Endothelial cell (in vitro differentiated cells): ENCODE results near the gene CDHR1. TPM values are rescaled to one million over a fixed set of nuclear protein-coding genes. Genes with fewer than 3 reads are reported as not detected.
"Not testable (repeated sequence)": the region's sequence is repeated elsewhere in the genome, so short reads cannot be mapped to it uniquely, and the experiment has no call there.

Experiments used
- DNase-seq: peaks from one replicate; pipeline ENCODE4 v3.0.0; 2021; ENCODE audit warnings: low spot score
- H3K27ac Mint-ChIP-seq: one replicate; pipeline ENCODE4 v1.8.0; 2021; ENCODE audit warnings: mixed read lengths, inconsistent platforms; ENCODE audit not compliant: unreplicated experiment
- H3K27me3 Mint-ChIP-seq: one replicate; pipeline ENCODE4 v1.8.0; 2021; ENCODE audit warnings: mild to moderate bottlenecking, moderate library complexity, mixed read lengths, inconsistent platforms; ENCODE audit not compliant: unreplicated experiment
- H3K36me3 Mint-ChIP-seq: one replicate; pipeline ENCODE4 v1.8.0; 2021; ENCODE audit warnings: mild to moderate bottlenecking, low read depth, mixed read lengths, inconsistent platforms; ENCODE audit not compliant: unreplicated experiment
- H3K4me1 Mint-ChIP-seq: one replicate; pipeline ENCODE4 v1.8.0; 2021; ENCODE audit warnings: mild to moderate bottlenecking, mixed read lengths, inconsistent platforms; ENCODE audit not compliant: unreplicated experiment
- H3K4me3 Mint-ChIP-seq: one replicate; pipeline ENCODE4 v1.8.0; 2021; ENCODE audit warnings: mild to moderate bottlenecking, mixed read lengths, inconsistent platforms; ENCODE audit not compliant: unreplicated experiment
- H3K9me3 Mint-ChIP-seq: one replicate; pipeline ENCODE4 v1.8.0; 2021; ENCODE audit warnings: mixed read lengths, inconsistent platforms; ENCODE audit not compliant: unreplicated experiment
- CTCF ChIP-seq: fragments of 200-600 bp; sonication (generic); IDR thresholded peaks from one replicate; pipeline ENCODE4 v1.5.0; 2021; ENCODE audit warnings: antibody characterized with exemption; ENCODE audit not compliant: unreplicated experiment
- total RNA-seq: library from RNA; stranded (reverse); fragmentation: NEBNext Ultra II Directional; extraction: Animal tissue kit (Norgen Biotek cat#: 25700); gene quantifications from one replicate; pipeline ENCODE4 v1.2.1, GENCODE V29; 2021; ENCODE audit not compliant: unreplicated experiment

CDHR1 gene
- total RNA-seq, 1 donor from 2014 or later = 1.3 TPM

- Mint-ChIP-seq H3K4me1 (no peaks in the 10 kb centered on the region), H3K36me3 (no peaks in the 10 kb centered on the region), H3K27me3 (peaks cover 2% of the 10 kb centered on the region), H3K4me3 (no peak overlapping the region), H3K27ac (no peak overlapping the region), H3K9me3 (no peaks in the 10 kb centered on the region)
- TF ChIP-seq CTCF = no peak
- DNase-seq = no peak
These were observed 35.2 kb upstream of the CDHR1 start for GRCh38 chr10:84159076-84159685.

GRCh38 chr10:84160663-84161362, 33.5 kb upstream of the CDHR1 start:
- Mint-ChIP-seq H3K9me3 (no peaks in the 10 kb centered on the region), H3K27ac (no peak overlapping the region), H3K36me3 (no peaks in the 10 kb centered on the region), H3K27me3 (peaks cover 2% of the 10 kb centered on the region), H3K4me1 (no peaks in the 10 kb centered on the region), H3K4me3 (no peak overlapping the region)
- no peak for TF ChIP-seq CTCF
- no peak for DNase-seq

- H3K4me1 Mint-ChIP-seq = no peaks in the 10 kb centered on the region
These were observed 30.3 kb upstream of the CDHR1 start for GRCh38 chr10:84163996-84164395.

GRCh38 chr10:84164442-84164841, 29.9 kb upstream of the CDHR1 start:
- Mint-ChIP-seq H3K4me1 (no peaks in the 10 kb centered on the region), H3K4me3 (no peak overlapping the region), H3K9me3 (no peaks in the 10 kb centered on the region), H3K36me3 (no peaks in the 10 kb centered on the region), H3K27ac (no peak overlapping the region), H3K27me3 (no peaks in the 10 kb centered on the region)
- DNase-seq = no peak
- no peak for TF ChIP-seq CTCF

More at GRCh38 chr10:84163996-84164395, 30.3 kb upstream of the CDHR1 start:
- Mint-ChIP-seq H3K4me3 (no peak overlapping the region), H3K9me3 (no peaks in the 10 kb centered on the region), H3K27me3 (peaks cover 2% of the 10 kb centered on the region), H3K27ac (no peak overlapping the region), H3K36me3 (no peaks in the 10 kb centered on the region)
- no peak for TF ChIP-seq CTCF
- DNase-seq = no peak

- Mint-ChIP-seq H3K36me3 (no peaks in the 10 kb centered on the region), H3K27ac (no peak overlapping the region), H3K4me3 (no peak overlapping the region), H3K27me3 (no peaks in the 10 kb centered on the region), H3K4me1 (no peaks in the 10 kb centered on the region), H3K9me3 (no peaks in the 10 kb centered on the region)
- no peak for DNase-seq
- no peak for TF ChIP-seq CTCF
These were observed 27.6 kb upstream of the CDHR1 start for GRCh38 chr10:84166620-84167288.

- H3K4me3 Mint-ChIP-seq, H3K27me3 Mint-ChIP-seq, H3K27ac Mint-ChIP-seq, DNase-seq, H3K36me3 Mint-ChIP-seq, H3K4me1 Mint-ChIP-seq, H3K9me3 Mint-ChIP-seq: not testable (repeated sequence)
These were observed 27.1 kb upstream of the CDHR1 start for GRCh38 chr10:84167289-84167653.

GRCh38 chr10:84168382-84168781, 26.0 kb upstream of the CDHR1 start:
- H3K9me3 Mint-ChIP-seq, H3K27me3 Mint-ChIP-seq, H3K4me1 Mint-ChIP-seq, H3K4me3 Mint-ChIP-seq, H3K27ac Mint-ChIP-seq, H3K36me3 Mint-ChIP-seq, DNase-seq: not testable (repeated sequence)
